Measurements from ENCODE around the gene DTD1. TPM values are rescaled to one million over a fixed set of nuclear protein-coding genes. Genes with fewer than 3 reads are reported as not detected.

The DTD1 gene
- polyA plus RNA-seq (ENCODE audit: insufficient read length): 28.3 TPM
- long read RNA-seq, donor 1, transcript DTD1-201 (6 exons, 1,387 nt): major isoform, 26 of 67 reads
- long read RNA-seq, donor 1, partial matches to known transcripts: 41 of 67 reads
- long read RNA-seq, donor 1, other reads (novel, unspliced or antisense): 0 of 67 reads
- long read RNA-seq, donor 2, transcript DTD1-201 (6 exons, 1,387 nt): major isoform, 17 of 46 reads
- long read RNA-seq, donor 2, partial matches to known transcripts: 28 of 46 reads
- long read RNA-seq, donor 2, other reads (novel, unspliced or antisense): 0 of 46 reads
- long read RNA-seq, donor 3, transcript DTD1-201 (6 exons, 1,387 nt): major isoform, 10 of 42 reads
- long read RNA-seq, donor 3, partial matches to known transcripts: 32 of 42 reads
- long read RNA-seq, donor 3, other reads (novel, unspliced or antisense): 0 of 42 reads
- long read RNA-seq, donor 4, partial matches to known transcripts: 9 of 10 reads
- long read RNA-seq, donor 4, other reads (novel, unspliced or antisense): 0 of 10 reads
- long read RNA-seq, donor 5, transcript DTD1-201 (6 exons, 1,387 nt): major isoform, 25 of 78 reads
- long read RNA-seq, donor 5, partial matches to known transcripts: 53 of 78 reads
- long read RNA-seq, donor 5, other reads (novel, unspliced or antisense): 0 of 78 reads
- long read RNA-seq, donor 6, transcript DTD1-201 (6 exons, 1,387 nt): major isoform, 16 of 47 reads
- long read RNA-seq, donor 6, partial matches to known transcripts: 31 of 47 reads
- long read RNA-seq, donor 6, other reads (novel, unspliced or antisense): 0 of 47 reads
- long read RNA-seq, donor 7, transcript DTD1-201 (6 exons, 1,387 nt): major isoform, 18 of 24 reads
- long read RNA-seq, donor 7, partial matches to known transcripts: 5 of 24 reads
- long read RNA-seq, donor 7, other reads (novel, unspliced or antisense): 0 of 24 reads
- long read RNA-seq, donor 8, transcript DTD1-201 (6 exons, 1,387 nt): major isoform, 6 of 6 reads
- long read RNA-seq, donor 8, partial matches to known transcripts: 0 of 6 reads
- long read RNA-seq, donor 8, other reads (novel, unspliced or antisense): 0 of 6 reads

- peak; percentile 75 for DNase-seq
Observed at GRCh38 chr20:18587665-18588573, at the start of gene DTD1. TSS of gene DTD1 (plus strand) at chr20:18588054. CDS start at chr20:18588073, 19 bp downstream.

DNA sequence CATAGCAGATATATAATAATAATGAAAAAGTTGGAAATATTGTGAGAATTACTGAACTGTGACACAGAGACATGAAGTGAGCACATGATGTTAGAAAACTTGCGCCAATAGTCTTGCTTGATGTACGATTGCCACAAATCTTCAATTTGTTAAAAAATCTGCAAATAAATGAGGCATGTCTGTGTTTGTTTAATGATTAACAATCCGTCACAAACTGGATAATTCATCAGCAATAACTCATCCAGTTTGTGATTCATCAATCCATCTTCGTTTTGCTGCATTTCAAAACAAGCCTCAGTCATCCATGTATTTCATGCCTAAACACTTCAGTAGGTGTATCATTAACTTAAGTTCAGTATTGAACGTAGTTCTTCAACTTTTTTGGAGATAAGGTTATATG lies 46.1 kb upstream of the DTD1 start:
- DNase-seq: no peak

GRCh38 chr20:18543216-18543615 lies 44.6 kb upstream of the DTD1 start:
- DNase-seq: no peak

GRCh38 chr20:18543932-18544331 lies 43.9 kb upstream of the DTD1 start:
- no peak for DNase-seq

GRCh38 chr20:18545566-18545965 lies 42.3 kb upstream of the DTD1 start:
- no peak for DNase-seq

DNA sequence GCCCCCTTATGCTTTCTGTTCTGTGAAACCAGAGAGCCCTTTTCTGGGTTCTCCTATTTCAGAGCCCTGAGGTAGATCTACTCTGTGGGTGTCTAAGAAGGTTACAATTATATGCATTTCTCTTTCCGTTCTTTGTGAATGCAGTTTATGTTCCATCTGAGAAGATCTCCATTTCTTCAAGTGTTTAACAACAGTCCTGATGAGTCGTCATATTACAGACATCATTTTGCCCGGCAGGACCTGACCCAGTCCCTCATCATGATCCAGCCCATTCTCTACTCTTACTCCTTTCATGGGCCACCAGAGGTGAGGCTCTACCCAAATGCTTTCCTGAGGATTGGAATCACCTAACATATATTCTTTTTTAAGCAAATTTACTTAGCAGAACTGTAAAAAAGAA lies 39.4 kb upstream of the DTD1 start:
- no peak for DNase-seq

DNA sequence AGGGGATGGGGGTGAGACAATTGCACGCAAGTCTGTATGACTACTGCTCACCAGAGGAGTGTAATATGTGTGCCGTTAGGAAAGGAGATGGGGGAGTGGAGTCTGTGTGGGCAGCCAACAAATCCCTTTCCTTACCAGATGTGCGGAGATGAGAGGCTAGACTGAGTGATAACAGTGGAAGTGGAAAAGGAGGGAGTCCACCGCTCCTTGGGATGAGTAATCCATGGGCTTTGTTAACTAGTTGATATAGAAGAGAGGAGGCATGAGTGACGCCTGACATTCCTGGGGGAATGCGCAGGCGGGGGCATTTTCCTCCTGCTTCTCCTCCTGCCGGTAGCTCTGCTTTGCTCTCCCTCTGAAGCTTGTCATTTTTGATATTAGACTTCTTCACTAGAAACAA lies 34.1 kb upstream of the DTD1 start:
- DNase-seq: no peak

GRCh38 chr20:18566892-18567738 lies 20.7 kb upstream of the DTD1 start, which contains the start of gene SMIM26:
TSS of gene SMIM26 (plus strand) at chr20:18567432. CDS start at chr20:18567479, 47 bp downstream.
- DNase-seq: peak; percentile 94

- no peak for DNase-seq
Observed at GRCh38 chr20:18567739-18568091, 20.1 kb upstream of the DTD1 start.

DNA sequence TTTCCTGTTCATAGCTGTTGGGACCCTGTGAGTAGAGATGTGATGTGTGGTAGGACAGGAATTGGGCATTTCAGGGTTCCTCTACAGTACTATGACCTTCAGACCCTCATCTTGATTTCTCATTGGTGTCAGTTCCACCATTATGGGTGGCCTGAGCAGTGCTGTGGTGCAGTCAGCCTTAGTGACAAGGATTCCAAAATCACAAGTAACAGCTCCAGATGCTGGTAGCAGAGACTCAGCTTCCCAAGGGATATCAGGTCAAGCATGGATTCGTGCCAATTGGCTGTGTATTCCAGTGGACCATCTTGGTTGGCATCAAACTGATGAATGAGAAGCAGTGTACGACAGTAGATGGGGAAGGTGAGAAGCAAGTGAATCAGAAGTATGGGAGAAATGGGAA lies 16.8 kb upstream of the DTD1 start:
- DNase-seq: no peak

- no peak for DNase-seq
Observed at GRCh38 chr20:18571578-18571977, 16.3 kb upstream of the DTD1 start.

GRCh38 chr20:18577942-18578341 lies 9.9 kb upstream of the DTD1 start:
- no peak for DNase-seq

GRCh38 chr20:18578581-18578980 lies 9.3 kb upstream of the DTD1 start:
- no peak for DNase-seq

DNA sequence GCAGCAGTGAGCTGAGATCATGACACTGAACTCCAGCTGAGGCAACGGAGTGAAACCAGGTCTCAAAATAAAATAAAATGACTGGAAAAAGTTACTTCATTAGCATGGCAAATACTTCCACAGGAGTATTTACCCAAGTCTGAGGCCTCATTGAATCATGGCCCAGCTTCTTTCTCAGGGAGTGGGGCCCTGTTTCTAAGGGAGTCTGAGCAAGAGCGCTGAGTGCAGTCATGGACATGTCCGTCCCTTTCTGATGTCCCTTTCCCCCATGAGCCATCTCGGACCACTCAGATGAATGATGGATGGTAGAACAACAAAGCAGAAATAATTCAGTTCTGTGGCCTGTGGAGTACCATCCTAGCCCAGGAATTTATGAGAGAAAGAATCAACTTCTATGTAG lies 7.8 kb upstream of the DTD1 start:
- no peak for DNase-seq

GRCh38 chr20:18585134-18585533 lies 2.7 kb upstream of the DTD1 start:
- DNase-seq: no peak

- DNase-seq: no peak
Observed at GRCh38 chr20:18588574-18588933, 700 bp downstream of the DTD1 start.

DNA sequence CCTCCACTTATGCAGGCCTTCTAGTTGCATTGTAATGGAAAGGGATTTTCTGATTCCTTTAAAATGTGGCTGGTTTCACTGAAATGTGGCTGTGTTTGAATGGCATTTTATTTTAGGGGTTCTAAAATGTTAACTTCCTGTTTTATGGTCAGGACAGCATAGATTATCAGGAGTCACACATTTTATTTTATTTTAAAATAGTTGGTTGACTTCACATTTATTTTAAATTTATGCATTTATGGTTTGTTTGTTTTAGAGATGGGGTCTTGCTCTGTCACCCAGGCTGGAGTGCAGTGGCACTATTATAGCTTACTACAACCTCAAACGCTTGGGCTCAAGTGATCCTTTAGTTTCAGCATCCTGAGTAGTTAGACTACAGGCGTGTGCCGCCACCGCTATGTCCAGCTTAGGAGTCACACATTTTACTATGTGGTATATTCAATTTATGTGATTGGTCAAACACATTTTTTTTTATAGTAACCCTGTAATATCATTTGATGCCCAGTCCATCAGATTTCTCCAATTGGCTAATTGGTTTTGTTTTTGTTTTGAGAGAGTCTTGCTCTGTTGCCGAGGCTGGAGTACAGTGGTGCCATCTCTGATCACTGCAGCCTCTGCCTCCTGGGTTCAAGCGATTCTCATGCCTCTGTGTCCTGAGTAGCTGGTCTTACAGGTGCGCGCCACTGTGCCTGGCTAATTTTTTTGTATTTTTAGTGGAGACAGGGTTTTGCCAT lies 2.3 kb downstream of the DTD1 start:
- no peak for DNase-seq

DNA sequence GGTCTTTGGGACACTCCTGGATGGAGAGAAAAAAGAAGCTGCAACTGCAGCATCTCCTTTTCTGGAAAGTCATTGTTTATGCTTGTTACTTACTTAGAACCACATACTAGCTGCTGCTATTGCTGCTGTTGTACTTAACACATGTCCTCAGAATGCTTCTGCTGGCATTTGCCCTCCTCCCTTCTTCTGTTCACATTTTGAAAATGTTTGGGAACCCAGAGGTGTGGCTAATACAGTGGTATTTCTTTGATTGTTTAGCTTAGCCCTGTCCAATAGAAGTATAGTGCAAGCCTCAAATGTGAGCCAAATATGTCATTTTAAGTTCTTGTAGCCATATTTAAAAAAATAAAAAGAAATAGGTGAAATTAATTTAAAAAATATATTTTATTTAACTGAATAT lies 8.4 kb downstream of the DTD1 start:
- DNase-seq: no peak

GRCh38 chr20:18609741-18610140 lies 21.9 kb downstream of the DTD1 start:
- DNase-seq: no peak

- DNase-seq: no peak
Observed at GRCh38 chr20:18611492-18611891, 23.6 kb downstream of the DTD1 start.

Data from left kidney (tissue), 8 donors.